Posterior cingulate gyrus (tissue), 11 donors: ENCODE measurements around the gene MPL.

Experiments
- DNase-seq, 10 donors: peaks; one replicate each; pipeline versions ENCODE4 v3.0.0 to v3.0.0-alpha.2; 2020 to 2021; ENCODE audit warnings: mixed read lengths in 3 of 10
- intact Hi-C: fragments of 100-400 bp; cut with DNase I; formaldehyde crosslinking; loops from one replicate; pipeline ENCODE4 v1.15.1; 2023

The MPL gene

DNA sequence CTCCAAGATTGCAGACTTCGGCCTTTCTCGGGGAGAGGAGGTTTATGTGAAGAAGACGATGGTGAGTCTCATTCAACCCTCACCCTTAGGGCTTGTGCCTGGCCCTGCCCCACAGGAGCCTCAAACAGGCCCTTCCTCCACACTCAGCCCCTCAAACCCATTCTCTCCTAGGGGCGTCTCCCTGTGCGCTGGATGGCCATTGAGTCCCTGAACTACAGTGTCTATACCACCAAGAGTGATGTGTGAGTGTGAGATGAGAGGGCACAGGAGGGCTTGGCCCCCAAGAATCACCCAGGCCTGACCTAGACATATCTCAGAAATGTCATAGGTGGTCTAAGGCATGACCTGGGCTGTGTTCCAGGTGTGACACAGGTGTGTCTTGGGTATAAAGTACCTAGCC is 18.3 kb upstream of the MPL start:
- intact Hi-C loops: no loop called here
- peak in 1 of 10 donors; percentile 53 for DNase-seq

GRCh38 chr1:43319766-43320165 is 17.9 kb upstream of the MPL start:
- DNase-seq: peak in 1 of 10 donors; percentile 30
- intact Hi-C loops: no loop called here

GRCh38 chr1:43321331-43321891 is 16.2 kb upstream of the MPL start:
- peak in 2 of 10 donors; percentile 55 to 72 for DNase-seq
- intact Hi-C loops: no loop called here

DNA sequence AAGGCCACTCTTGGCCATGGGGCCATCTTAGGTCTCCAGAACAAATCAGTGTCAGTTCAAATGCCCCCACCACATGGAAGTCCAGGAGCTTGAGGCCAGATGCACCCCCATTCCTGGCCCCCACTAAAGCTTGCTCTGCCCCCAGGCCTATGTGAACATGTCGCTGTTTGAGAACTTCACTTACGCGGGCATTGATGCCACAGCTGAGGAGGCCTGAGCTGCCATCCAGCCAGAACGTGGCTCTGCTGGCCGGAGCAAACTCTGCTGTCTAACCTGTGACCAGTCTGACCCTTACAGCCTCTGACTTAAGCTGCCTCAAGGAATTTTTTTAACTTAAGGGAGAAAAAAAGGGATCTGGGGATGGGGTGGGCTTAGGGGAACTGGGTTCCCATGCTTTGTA is 15.1 kb upstream of the MPL start:
- intact Hi-C loops: no loop called here
- peak in 2 of 10 donors; percentile 19 to 61 for DNase-seq

DNA sequence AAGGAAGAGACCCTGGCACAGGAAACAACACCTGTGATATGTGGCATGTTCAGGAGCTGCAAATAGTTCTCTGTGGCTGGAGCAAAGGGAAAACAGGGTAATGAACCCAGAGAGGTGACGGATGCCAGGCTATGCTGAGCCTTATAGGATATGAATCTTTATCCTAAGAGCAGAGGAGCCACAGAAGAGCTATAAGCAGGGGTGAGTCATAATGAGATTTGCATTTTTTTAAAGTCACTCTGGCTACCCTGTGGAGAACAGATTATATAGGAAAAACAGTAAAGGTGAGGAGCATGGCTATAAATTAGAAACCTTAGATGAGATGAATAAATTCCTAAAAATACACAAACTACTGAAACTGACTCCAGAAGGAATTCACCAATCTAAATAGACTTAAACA is 12.8 kb upstream of the MPL start:
- intact Hi-C loops: no loop called here
- no peak for DNase-seq

DNA sequence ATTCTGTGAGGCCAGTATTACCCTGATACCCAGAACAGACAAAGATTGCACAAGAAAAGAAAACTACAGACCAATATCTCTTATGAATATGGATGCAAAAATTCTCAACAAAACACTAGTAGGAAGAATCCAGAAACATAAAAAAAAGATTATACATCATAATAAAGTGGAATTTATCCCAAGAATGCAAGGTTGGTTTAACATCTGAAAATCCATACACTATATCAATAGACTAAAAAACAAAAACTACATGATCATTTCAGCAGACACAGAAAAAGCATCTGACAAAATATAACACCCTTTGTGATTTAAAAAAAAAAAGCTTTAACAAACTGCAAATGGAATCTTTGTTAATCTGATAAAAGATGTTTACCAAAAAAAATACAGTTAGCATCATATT is 12.2 kb upstream of the MPL start:
- DNase-seq: no peak
- intact Hi-C loops: no loop called here

- intact Hi-C loops: no loop called here
- no peak for DNase-seq
These were observed 9.9 kb upstream of the MPL start for GRCh38 chr1:43327549-43328292.

GRCh38 chr1:43329995-43330751 is 7.4 kb upstream of the MPL start:
- intact Hi-C loops: no loop called here
- peak in 1 of 10 donors; percentile 55 for DNase-seq

DNA sequence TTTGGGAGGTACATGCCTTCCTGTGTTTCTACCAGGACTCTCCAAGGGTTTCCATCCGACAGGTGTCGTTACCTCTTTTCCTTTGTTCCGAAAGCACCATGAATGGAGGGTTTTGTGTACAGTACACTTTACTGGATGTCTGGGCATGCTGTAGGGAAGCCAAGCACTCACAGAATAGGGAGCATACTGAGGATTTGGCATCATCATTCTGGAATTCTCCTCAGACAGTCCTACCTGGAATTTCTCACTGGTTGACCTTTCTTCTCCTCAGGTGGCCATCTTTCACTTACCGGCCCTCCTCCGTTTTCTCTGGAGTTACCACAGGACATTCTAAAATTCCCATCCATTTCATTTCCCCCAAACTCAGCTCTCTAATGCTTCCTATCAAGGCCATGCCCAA is 5.9 kb upstream of the MPL start:
- no peak for DNase-seq

DNA sequence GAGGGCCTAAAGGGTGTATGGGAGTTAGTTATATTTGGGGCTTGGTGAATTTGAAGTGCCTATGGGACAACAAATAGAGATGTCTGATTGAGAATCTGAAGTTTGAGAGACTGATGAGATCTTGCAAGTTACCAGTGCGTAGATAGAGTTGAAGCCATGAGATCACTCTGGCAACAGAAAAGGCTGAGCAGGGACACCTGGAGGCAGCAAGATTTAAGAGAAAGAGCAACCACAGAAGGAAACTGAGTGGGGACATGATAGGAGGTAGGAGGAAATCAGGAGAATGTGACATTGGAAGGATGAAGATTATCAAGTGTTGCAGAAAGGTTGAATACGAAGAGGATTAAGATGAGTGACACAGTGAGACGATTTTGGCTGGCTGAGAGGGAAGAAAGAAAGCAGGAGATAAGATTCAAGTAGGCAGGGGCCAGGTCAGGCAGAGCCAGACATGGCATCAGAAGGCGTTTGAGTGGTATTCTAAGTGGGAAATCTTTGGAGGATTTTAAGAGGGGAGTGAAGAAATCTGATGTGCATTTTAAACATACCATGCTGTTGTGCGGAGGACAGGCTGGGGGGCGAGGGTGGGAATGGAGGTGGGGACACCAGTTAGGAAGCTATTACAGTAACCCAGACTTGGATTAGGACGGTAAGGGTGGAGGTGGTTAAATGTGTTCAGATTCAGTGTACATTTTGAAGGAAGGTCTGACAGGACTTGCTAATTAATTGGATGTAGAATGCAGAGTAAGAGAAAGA is 3.0 kb upstream of the MPL start:
- intact Hi-C loops: no loop called here
- DNase-seq: no peak

More for the DNA sequence above, 5.9 kb upstream of the MPL start:
- intact Hi-C loops: no loop called here

- intact Hi-C loops: no loop called here
- DNase-seq: no peak
These were observed 383 bp downstream of the MPL start for GRCh38 chr1:43338001-43338400.

GRCh38 chr1:43339584-43340232 is 2.1 kb downstream of the MPL start:
- intact Hi-C loops: no loop called here
- DNase-seq: no peak

DNA sequence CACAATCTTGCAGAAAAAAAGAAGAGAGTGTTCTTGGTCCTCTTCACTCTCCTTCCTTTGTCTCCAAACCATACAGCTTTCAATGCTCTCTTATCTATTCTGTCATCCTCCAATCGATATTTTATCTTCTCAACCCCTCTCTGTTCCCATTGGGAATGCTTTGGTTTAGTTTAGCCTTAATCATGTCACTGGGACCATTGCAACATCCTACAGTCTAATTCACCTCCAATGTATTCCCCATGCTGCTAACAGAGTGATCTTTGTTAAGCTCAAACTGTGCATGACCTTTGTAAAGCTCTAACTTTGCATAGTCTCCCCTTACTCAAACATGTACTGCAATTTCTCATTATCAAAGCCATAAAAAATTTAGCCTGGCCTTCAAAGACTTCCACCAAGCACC is 2.9 kb downstream of the MPL start:
- intact Hi-C loops: no loop called here
- no peak for DNase-seq

GRCh38 chr1:43344267-43344850 is 6.7 kb downstream of the MPL start:
- no peak for DNase-seq
- intact Hi-C loops: no loop called here

DNA sequence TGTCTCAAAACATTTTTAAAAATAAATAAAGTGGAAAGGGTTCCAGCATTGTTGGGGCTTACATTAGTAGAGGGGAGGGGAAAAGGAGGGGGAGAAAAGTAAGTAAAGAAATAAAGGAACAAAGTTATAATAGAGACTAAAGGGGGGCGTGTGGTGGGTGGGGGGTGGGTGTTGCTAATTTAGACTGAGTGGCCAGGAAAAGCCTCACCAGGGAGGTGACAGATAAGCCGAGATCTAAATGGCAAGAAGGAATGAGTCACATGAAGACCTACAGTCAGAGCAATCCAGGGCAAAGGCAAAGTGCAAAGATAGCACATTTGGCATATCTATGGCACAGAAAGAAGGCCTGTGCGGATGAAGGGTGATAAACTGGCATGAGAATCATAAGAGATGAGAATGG is 7.5 kb downstream of the MPL start:
- no peak for DNase-seq
- intact Hi-C loops: no loop called here

GRCh38 chr1:43346636-43347035 is 9.0 kb downstream of the MPL start:
- no peak for DNase-seq

DNA sequence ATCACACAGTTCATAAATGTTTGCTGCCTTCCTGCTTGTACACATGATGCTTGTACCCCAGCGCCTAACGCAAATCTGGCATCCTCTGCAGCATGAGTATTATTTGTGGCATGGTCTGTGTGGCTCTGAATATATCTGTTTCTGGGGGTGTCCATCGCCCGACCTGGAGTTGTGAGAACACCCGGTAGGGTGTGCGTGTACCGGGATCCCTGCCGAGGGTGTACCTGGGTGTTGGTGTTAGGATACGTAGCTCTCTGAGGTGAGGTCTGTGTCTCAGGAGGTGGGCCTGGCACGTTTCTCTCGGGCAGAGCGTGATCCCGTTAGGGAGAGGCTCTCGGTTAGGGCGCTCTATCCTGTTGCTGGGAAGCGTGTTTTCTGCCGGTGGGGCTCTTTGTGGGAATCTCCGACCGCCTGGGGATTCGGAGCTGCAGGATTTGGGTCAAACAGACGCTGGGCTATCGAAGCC is 10.8 kb downstream of the MPL start:
- DNase-seq: peak in 3 of 10 donors; percentile 21 to 34 (median 30)
- intact Hi-C loops: no loop called here

More at GRCh38 chr1:43346636-43347035, 9.0 kb downstream of the MPL start:
- intact Hi-C loops: no loop called here

DNA sequence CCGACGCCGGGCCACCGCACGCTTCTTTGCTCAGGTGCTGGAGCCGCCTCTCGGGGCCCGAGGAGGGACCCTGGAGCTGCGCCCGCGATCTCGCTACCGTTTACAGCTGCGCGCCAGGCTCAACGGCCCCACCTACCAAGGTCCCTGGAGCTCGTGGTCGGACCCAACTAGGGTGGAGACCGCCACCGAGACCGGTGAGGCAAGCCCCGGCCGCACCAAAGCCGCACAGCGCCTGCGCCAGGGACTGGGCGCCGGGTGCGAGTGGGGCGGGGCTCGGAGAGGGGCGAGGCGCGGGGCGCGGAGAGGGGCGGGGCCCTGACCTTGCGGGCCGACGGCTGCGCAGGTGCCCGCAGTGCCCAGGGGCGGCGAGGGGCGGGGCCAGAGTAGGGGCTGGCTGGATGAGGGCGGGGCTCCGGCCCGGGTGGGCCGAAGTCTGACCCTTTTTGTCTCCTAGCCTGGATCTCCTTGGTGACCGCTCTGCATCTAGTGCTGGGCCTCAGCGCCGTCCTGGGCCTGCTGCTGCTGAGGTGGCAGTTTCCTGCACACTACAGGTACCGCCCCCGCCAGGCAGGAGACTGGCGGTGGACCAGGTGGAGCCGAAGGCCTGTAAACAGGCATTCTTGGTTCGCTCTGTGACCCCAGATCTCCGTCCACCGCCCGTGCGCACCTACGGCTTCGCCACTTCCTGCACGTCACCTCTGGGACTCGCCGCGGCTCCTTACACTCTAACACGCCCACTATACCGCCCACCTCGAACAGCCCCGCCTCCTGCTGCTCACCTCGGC is 11.4 kb downstream of the MPL start:
- DNase-seq: peak; percentile 43 to 95 (median 60)
- intact Hi-C loops: no loop called here
